Fibroblast of peridontal ligament (primary cell): ENCODE data around the gene KY.

Source experiments
- DNase-seq: peaks from one replicate; pipeline ENCODE4 v3.0.0-alpha.2; 2010; ENCODE audit errors: extremely low read depth

The KY gene

GRCh38 chr3:134667956-134668355 is 17.1 kb upstream of the KY start:
- DNase-seq: no peak

GRCh38 chr3:134667406-134667805 is 16.6 kb upstream of the KY start:
- no peak for DNase-seq

GRCh38 chr3:134666885-134667284 is 16.1 kb upstream of the KY start:
- DNase-seq: no peak

- peak; percentile 49 for DNase-seq
Observed at GRCh38 chr3:134666466-134666865, 15.6 kb upstream of the KY start.

GRCh38 chr3:134666052-134666451 is 15.2 kb upstream of the KY start:
- DNase-seq: no peak

GRCh38 chr3:134665243-134665642 is 14.4 kb upstream of the KY start:
- DNase-seq: no peak

- DNase-seq: peak; percentile 40
Observed at GRCh38 chr3:134663721-134664456, 13.1 kb upstream of the KY start.

- DNase-seq: no peak
Observed at GRCh38 chr3:134660046-134660441, 9.2 kb upstream of the KY start.

GRCh38 chr3:134659391-134660045 is 8.7 kb upstream of the KY start:
- DNase-seq: no peak

- no peak for DNase-seq
Observed at GRCh38 chr3:134658555-134658954, 7.7 kb upstream of the KY start.

- DNase-seq: no peak
Observed at GRCh38 chr3:134656211-134656800, 5.5 kb upstream of the KY start.

GRCh38 chr3:134655706-134656105 is 4.9 kb upstream of the KY start:
- no peak for DNase-seq

GRCh38 chr3:134654031-134654430 is 3.2 kb upstream of the KY start:
- DNase-seq: no peak

GRCh38 chr3:134652886-134653630 is 2.2 kb upstream of the KY start:
- no peak for DNase-seq

- DNase-seq: peak; percentile 71
Observed at GRCh38 chr3:134652409-134652831, 1.6 kb upstream of the KY start.

- DNase-seq: peak; percentile 61
Observed at GRCh38 chr3:134651347-134652041, 672 bp upstream of the KY start.

GRCh38 chr3:134649106-134649705 is 1.6 kb downstream of the KY start:
- DNase-seq: no peak

- DNase-seq: no peak
Observed at GRCh38 chr3:134647902-134648760, 2.7 kb downstream of the KY start.

- DNase-seq: no peak
Observed at GRCh38 chr3:134646086-134646485, 4.7 kb downstream of the KY start.

- DNase-seq: no peak
Observed at GRCh38 chr3:134645515-134645914, 5.3 kb downstream of the KY start.
